GM10266 (cell line): Measurements from ENCODE around the gene MPP2.
"Not testable (repeated sequence)": the region's sequence is repeated elsewhere in the genome, so short reads cannot be mapped to it uniquely, and the experiment has no call there.

Experiments
- DNase-seq: peaks from one replicate; pipeline ENCODE4 v3.0.0; 2012; ENCODE audit errors: extremely low spot score
- TF ChIP-seq, protein P1 (sequence below): IDR thresholded peaks from 2 replicates; pipeline ENCODE4 v1.5.1; 2012; ENCODE audit warnings: mild to moderate bottlenecking, low read depth; ENCODE audit not compliant: control insufficient read depth, insufficient read depth; ENCODE audit errors: missing control alignments

Gene MPP2

DNA sequence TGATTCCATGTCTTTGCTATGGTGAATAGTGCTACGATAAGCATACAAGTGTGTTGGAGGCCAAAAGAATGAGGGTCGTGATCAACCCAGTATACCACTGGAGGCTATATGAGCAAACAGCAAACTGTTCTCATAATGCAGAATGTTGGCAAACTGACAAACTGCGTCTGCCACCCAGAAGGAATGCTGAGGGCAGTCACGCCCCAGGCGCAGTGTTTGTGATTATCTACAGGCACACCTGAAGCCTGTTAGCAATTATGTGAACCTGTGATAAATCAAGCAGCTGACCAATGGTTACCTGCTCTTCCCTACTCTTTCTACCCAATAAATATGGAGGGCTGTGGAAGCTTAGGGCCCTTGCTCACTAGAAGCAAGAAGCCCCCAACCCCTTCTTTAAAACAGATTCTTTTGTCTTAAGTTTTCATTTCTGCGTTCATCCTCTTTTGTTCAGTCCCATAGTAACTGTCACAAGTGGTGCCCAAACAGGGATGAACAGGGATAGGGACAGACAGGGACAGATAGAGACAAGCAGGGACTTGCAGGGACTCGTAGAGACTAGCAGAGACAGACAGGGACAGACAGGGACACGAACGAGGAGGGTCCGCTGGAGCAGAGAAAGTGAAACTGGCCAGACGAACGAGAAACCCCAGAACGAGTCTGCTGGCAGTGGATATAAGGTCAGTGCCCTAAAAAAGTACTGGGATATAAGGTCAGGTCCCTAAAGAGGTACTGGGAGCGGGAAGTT, 35.2 kb downstream of the MPP2 start:
- DNase-seq: no peak
- TF ChIP-seq, protein P1, sequence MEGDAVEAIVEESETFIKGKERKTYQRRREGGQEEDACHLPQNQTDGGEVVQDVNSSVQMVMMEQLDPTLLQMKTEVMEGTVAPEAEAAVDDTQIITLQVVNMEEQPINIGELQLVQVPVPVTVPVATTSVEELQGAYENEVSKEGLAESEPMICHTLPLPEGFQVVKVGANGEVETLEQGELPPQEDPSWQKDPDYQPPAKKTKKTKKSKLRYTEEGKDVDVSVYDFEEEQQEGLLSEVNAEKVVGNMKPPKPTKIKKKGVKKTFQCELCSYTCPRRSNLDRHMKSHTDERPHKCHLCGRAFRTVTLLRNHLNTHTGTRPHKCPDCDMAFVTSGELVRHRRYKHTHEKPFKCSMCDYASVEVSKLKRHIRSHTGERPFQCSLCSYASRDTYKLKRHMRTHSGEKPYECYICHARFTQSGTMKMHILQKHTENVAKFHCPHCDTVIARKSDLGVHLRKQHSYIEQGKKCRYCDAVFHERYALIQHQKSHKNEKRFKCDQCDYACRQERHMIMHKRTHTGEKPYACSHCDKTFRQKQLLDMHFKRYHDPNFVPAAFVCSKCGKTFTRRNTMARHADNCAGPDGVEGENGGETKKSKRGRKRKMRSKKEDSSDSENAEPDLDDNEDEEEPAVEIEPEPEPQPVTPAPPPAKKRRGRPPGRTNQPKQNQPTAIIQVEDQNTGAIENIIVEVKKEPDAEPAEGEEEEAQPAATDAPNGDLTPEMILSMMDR: no peak

DNA sequence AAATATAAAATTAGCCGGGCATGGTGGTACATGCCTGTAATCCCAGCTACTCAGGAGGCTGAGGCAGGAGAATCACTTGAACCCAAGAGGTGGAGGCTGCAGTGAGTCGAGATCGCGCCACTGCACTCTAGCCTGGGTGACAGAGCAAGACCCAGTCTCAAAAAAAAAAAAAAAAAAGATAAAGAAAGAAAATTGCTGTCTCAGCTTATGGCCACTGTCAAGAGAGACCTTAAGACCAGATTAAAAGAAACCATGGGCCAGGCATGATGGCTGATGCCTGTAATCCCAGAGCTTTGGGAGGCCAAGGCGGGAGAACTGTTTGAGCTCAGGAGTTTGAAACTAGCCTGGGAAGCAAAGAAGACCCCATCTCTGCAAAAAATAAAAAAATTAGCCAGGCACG, 38.3 kb downstream of the MPP2 start:
- not testable (repeated sequence) for DNase-seq

DNA sequence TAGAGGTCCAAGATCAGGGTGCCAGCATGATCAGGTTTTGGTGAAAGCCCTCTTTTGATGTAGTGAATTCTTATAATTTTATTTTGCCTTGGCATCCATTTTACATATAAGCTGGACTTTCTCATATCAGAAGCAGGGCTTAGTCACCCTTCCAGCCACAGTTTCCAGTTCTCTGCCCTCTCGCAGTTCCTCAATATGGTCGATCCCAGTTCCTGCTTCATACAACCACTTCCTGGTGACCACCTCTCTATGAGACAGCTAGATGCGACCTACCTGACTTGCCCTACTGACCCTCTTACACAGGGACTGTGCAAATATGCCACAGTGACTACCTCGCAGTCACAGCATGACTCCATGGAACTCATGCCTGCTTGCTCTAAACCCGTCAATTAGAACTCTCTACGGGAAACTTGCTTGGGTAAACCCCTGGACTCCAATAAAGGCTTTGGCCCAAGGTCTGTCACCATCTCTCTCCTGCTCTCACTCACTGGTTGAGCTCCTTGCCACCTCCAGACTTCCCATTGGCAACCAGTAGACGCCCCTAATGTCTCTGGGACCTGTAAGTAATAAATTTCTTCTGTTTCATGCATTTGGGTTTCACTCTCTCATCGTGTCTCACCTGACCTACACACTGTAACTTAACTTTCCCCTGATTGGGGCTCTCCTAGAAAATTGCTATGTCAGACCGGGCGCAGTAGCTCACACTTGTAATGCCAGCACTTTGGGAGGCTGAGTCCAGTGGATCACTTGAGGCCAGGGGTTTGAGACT, 38.9 kb downstream of the MPP2 start:
- TF ChIP-seq, protein P1: no peak
- no peak for DNase-seq

DNA sequence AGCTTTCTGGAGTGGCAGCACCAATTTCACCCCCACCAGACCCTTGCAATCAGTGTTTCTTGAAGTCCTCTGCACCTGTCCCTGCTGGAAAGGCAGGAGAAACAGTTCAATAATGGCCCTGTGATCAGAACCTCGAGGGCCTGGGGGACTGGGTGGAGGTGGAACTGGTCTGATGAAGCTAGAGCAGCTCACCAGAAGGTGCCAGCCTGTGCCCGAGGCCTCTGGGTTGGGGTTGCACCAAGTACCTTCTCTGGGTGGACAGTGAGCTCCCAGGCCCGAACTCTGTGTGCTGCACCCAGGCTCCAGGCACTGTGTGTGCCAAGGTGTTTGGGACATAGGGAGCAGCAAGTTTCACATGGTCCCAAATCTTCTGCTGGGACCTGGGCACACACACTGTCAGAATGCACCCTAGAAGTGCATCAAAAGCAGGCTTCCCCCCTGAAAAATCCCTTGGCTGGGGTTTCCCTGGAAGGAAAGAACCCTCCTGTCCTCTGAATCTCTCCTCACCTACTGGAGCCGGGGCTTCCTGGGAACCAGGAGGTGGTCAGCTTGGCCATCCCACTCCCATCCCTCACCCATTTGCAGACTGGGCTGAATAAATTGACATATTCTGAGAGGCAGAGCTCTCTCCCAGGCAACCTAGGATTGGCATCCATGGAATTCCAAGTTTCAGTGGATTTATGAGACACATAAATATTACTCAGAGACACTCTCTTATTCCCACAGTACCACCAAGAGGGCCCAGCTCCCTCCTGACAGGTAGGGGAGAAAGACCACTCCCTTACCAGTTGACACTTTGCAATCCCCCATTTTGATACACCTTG, 43.0 kb downstream of the MPP2 start:
- TF ChIP-seq, protein P1: no peak
- DNase-seq: no peak

DNA sequence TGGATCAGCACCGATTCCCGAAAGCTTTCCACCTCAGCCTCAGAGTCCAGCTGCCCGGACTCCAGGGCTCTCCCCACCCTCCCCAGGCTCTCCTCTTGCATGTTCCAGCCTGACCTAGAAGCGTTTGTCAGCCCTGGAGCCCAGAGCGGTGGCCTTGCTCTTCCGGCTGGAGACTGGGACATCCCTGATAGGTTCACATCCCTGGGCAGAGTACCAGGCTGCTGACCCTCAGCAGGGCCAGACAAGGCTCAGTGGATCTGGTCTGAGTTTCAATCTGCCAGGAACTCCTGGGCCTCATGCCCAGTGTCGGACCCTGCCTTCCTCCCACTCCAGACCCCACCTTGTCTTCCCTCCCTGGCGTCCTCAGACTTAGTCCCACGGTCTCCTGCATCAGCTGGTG, 45.4 kb downstream of the MPP2 start:
- DNase-seq: no peak
- TF ChIP-seq, protein P1: no peak

DNA sequence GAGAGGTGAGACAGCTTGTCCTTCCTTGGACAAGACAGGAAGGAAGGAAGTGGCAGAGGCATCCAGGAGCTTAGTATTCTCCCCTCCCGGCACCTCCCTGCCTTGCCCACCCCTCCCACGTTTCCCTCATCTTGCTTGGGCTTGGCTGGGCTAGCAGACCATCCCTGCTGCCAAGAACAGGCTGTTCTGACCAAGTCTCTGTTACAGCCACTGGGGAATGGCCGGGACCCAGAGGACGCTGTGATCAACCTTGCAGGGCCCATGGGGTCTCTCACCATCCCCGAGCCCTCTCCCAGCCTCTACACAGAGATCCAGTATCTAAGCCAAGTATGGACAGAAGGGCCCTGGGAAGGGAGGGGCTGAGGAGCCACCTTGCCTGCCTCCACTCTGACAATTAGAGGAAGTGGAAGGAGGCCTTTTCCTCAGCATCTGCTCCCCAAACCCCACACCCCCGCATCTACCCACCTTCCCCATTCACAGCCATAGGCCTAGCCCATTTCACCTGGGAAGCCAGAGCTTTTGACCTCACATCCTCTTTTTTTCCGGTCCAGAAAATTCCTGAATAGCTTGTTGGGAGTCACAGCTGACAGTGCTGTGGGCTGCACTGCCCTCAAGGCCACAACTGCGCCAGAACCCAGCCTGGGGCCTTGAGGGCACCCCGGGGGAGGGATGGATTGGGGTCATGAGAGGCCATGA, 46.3 kb downstream of the MPP2 start:
- no peak for DNase-seq
- TF ChIP-seq, protein P1: no peak

DNA sequence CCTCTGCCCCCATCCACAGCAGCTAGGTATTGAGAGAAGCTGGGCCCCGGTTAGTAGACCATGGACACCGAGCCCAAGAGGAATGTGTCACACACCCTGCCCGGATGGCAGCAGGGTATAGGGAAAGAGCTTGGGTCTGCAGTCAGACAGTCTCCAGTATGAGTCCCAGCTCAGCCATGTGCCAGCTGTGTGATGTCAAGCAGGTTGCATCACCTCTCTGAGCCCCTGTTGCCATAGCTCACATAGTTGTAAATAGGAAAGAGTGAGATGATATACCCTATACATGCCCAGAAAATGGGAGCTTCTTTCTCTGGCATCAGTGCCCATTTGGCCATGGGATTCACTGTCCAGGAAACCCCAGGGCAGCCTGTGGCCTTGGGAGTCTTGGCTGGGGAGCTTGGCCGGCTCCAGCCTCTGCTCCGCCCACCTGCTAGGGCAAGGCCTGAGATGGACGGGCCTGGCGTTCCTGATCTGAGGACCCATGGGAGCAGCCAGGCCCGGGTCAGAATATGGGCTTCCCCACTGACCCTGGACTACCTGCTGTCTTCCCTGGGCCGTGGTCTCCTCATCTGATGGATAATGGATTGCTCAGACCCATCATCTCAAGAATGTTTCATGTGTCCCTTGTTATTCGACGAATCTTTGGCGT, 47.1 kb downstream of the MPP2 start:
- TF ChIP-seq, protein P1: no peak
- DNase-seq: no peak
